OCI-LY7 (cell line): ENCODE data around the gene CHST2. TPM values are rescaled to one million over a fixed set of nuclear protein-coding genes. Genes with fewer than 3 reads are reported as not detected.

Source experiments
- BruUV-seq: library from RNA; stranded (reverse); fragments of 400-500 nt; replicated peaks from 2 replicates; lab custom pipeline; 2021; lab: Mats Ljungman, UMichigan
- CTCF ChIA-PET: fragments of 300-600 bp; sonication (Branson Sonifier 250); formaldehyde crosslinking; loops from one replicate; lab custom pipeline; 2022; ENCODE audit warnings: antibody characterized with exemption; ENCODE audit not compliant: unreplicated experiment; lab: Charles Lee
- POLR2A ChIA-PET: fragments of 300-600 bp; sonication (Branson Sonifier 250); formaldehyde crosslinking; loops from one replicate; lab custom pipeline; 2022; ENCODE audit warnings: antibody characterized with exemption; lab: Charles Lee
- DNase-seq: peaks from one replicate; pipeline ENCODE4 v3.0.0-alpha.2; 2015; ENCODE audit warnings: low spot score
- H2AFZ ChIP-seq: fragments of 200-600 bp; sonication (generic), shearing (Covaris generic); 2 replicates; pipeline ENCODE4 v1.6.1; 2014; ENCODE audit warnings: mild to moderate bottlenecking, antibody characterized with exemption, low read length, moderate library complexity
- H3K27ac ChIP-seq: fragments of 200-600 bp; sonication (generic); 2 replicates; pipeline ENCODE4 v1.5.1; 2014; ENCODE audit warnings: mixed run types, low read depth, mild to moderate bottlenecking, moderate library complexity, low read length, inconsistent platforms; ENCODE audit not compliant: poor library complexity, severe bottlenecking
- H3K36me3 ChIP-seq: fragments of 200-600 bp; sonication (generic); 2 replicates; pipeline ENCODE4 v1.6.1; 2014; ENCODE audit warnings: mild to moderate bottlenecking, antibody characterized with exemption, low read length, moderate library complexity, mixed read lengths; ENCODE audit not compliant: insufficient read depth
- H3K4me1 ChIP-seq: fragments of 200-600 bp; sonication (generic); 2 replicates; pipeline ENCODE4 v1.5.1; 2014; ENCODE audit warnings: mild to moderate bottlenecking, low read length; ENCODE audit not compliant: insufficient read depth, poor library complexity, severe bottlenecking
- H3K4me2 ChIP-seq: fragments of 200-600 bp; sonication (generic); 2 replicates; pipeline ENCODE4 v1.6.1; 2014; ENCODE audit warnings: mild to moderate bottlenecking, low read length
- H3K4me3 ChIP-seq: fragments of 200-600 bp; sonication (generic); 2 replicates; pipeline ENCODE4 v1.5.1; 2014; ENCODE audit warnings: mild to moderate bottlenecking, low read depth, low read length; ENCODE audit not compliant: poor library complexity, severe bottlenecking
- H3K79me2 ChIP-seq: fragments of 200-600 bp; sonication (generic); 2 replicates; pipeline ENCODE4 v1.6.1; 2016; ENCODE audit warnings: low read depth, mild to moderate bottlenecking, low read length, moderate library complexity, mixed read lengths; ENCODE audit not compliant: insufficient read depth
- H3K9me2 ChIP-seq: fragments of 200-600 bp; sonication (generic); 2 replicates; pipeline ENCODE4 v1.6.1; 2016; ENCODE audit warnings: mild to moderate bottlenecking, low read length, mixed read lengths; ENCODE audit not compliant: insufficient read depth
- H3K9me3 ChIP-seq: fragments of 200-600 bp; sonication (generic); 2 replicates; pipeline ENCODE4 v1.6.1; 2014; ENCODE audit warnings: mild to moderate bottlenecking, mixed run types, low read length, mixed read lengths
- H4K20me1 ChIP-seq: fragments of 200-600 bp; sonication (generic); 2 replicates; pipeline ENCODE4 v1.6.1; 2014; ENCODE audit warnings: mild to moderate bottlenecking, antibody characterized with exemption, low read length, moderate library complexity, mixed read lengths; ENCODE audit not compliant: insufficient read depth
- EZH2phosphoT487 ChIP-seq: fragments of 200-600 bp; sonication (generic); IDR thresholded peaks from 2 replicates; pipeline ENCODE4 v1.6.1; 2018; ENCODE audit warnings: low read depth, borderline replicate concordance, mild to moderate bottlenecking, mixed run types, antibody characterized with exemption, low read length, moderate library complexity, mixed read lengths
- intact Hi-C: fragments of 100-400 bp; cut with micrococcal nuclease; formaldehyde crosslinking; loops from one replicate; pipeline ENCODE4 v1.10.0; 2022; ENCODE audit not compliant: unreplicated experiment
- total RNA-seq, 2 experiments: library from RNA; depleted of rRNA in 1 of 2; stranded (reverse); fragments of >200 nt in 1 of 2; shearing (Covaris generic) in 1 of 2; gene quantifications; 2 replicates each; pipeline ENCODE4 v1.2.3, GENCODE V29; 2014 to 2022
- TF ChIP-seq, protein P1 (sequence below): fragments of 200-600 bp; sonication (generic); conservative IDR thresholded peaks from 2 replicates; pipeline ENCODE4 v1.5.1; 2014; ENCODE audit warnings: mild to moderate bottlenecking, antibody characterized with exemption, low read length, moderate library complexity, mixed read lengths

Gene CHST2
- total RNA-seq, 2 experiments from 2014 or later, result 1.2 TPM

GRCh38 chr3:143139762-143140161 is 20.2 kb downstream of the CHST2 start:
- no peak for DNase-seq
- ChIA-PET CTCF (no interaction called here), POLR2A (no interaction called here)
- Histone ChIP-seq H3K4me3 (no peak overlapping the region), H3K79me2 (no peaks in the 10 kb centered on the region), H3K36me3 (no peaks in the 10 kb centered on the region), H3K9me2 (no peaks in the 10 kb centered on the region), H3K4me2 (no peak overlapping the region), H3K27ac (no peak overlapping the region), H3K9me3 (no peaks in the 10 kb centered on the region), H4K20me1 (no peaks in the 10 kb centered on the region), H3K4me1 (no peaks in the 10 kb centered on the region), H2AFZ (no peak overlapping the region)
- TF ChIP-seq, protein P1, sequence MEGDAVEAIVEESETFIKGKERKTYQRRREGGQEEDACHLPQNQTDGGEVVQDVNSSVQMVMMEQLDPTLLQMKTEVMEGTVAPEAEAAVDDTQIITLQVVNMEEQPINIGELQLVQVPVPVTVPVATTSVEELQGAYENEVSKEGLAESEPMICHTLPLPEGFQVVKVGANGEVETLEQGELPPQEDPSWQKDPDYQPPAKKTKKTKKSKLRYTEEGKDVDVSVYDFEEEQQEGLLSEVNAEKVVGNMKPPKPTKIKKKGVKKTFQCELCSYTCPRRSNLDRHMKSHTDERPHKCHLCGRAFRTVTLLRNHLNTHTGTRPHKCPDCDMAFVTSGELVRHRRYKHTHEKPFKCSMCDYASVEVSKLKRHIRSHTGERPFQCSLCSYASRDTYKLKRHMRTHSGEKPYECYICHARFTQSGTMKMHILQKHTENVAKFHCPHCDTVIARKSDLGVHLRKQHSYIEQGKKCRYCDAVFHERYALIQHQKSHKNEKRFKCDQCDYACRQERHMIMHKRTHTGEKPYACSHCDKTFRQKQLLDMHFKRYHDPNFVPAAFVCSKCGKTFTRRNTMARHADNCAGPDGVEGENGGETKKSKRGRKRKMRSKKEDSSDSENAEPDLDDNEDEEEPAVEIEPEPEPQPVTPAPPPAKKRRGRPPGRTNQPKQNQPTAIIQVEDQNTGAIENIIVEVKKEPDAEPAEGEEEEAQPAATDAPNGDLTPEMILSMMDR, result no peak
- TF ChIP-seq EZH2phosphoT487, result no peak
- no TSS peak for BruUV-seq
- intact Hi-C loops, result no loop called here

DNA sequence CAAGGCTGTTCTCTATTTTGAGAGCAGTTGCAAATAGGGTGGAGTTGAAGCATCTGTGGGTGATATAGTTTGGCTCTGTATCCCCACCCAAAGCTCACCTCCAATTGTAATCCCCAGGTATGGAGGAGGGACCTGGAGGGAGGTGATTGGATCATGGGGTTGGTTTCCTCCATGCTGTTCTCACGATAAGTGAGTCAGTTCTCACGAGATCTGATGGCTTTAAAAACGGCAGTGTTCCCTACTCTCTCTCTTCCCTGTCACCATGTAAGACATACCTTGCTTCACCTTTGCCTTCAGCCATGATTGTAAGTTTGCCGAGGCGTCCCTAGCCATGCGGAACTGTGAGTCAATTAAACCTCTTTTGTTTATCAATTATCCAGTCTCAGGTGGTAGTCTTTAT is 21.0 kb downstream of the CHST2 start:
- H3K4me1 ChIP-seq, result no peaks in the 10 kb centered on the region
- CTCF ChIA-PET, result no interaction called here
- no peak overlapping the region for H3K4me3 ChIP-seq
- intact Hi-C loops, result no loop called here
- H3K27ac ChIP-seq, result no peak overlapping the region
- H3K36me3 ChIP-seq, result no peaks in the 10 kb centered on the region
- H3K9me3 ChIP-seq, result no peaks in the 10 kb centered on the region
- H3K9me2 ChIP-seq, result no peaks in the 10 kb centered on the region
- DNase-seq, result no peak
- POLR2A ChIA-PET, result no interaction called here
- H3K4me2 ChIP-seq, result no peak overlapping the region
- TF ChIP-seq, protein P1, result no peak
- H2AFZ ChIP-seq, result no peak overlapping the region
- no peaks in the 10 kb centered on the region for H3K79me2 ChIP-seq
- no peaks in the 10 kb centered on the region for H4K20me1 ChIP-seq
- BruUV-seq, result no TSS peak

- Histone ChIP-seq H3K27ac (no peak overlapping the region), H3K79me2 (no peaks in the 10 kb centered on the region), H3K36me3 (no peaks in the 10 kb centered on the region), H2AFZ (no peak overlapping the region), H3K9me3 (no peaks in the 10 kb centered on the region), H3K4me3 (no peak overlapping the region), H4K20me1 (no peaks in the 10 kb centered on the region), H3K4me2 (no peak overlapping the region), H3K9me2 (no peaks in the 10 kb centered on the region), H3K4me1 (no peaks in the 10 kb centered on the region)
- ChIA-PET POLR2A (interaction anchor here (0.9 to 1.2 kb wide), 2 partner anchors 8 to 15 kb away, joined by 3 read pairs; no protein-coding TSS in a partner anchor), CTCF (no interaction called here)
- BruUV-seq, result no TSS peak
- DNase-seq, result no peak
- intact Hi-C loops, result no loop called here
- TF ChIP-seq, protein P1, result no peak
- no peak for TF ChIP-seq EZH2phosphoT487
Observed at GRCh38 chr3:143142354-143142753, 22.8 kb downstream of the CHST2 start.
